ENCODE data around the gene CD44.

The CD44 gene

DNA sequence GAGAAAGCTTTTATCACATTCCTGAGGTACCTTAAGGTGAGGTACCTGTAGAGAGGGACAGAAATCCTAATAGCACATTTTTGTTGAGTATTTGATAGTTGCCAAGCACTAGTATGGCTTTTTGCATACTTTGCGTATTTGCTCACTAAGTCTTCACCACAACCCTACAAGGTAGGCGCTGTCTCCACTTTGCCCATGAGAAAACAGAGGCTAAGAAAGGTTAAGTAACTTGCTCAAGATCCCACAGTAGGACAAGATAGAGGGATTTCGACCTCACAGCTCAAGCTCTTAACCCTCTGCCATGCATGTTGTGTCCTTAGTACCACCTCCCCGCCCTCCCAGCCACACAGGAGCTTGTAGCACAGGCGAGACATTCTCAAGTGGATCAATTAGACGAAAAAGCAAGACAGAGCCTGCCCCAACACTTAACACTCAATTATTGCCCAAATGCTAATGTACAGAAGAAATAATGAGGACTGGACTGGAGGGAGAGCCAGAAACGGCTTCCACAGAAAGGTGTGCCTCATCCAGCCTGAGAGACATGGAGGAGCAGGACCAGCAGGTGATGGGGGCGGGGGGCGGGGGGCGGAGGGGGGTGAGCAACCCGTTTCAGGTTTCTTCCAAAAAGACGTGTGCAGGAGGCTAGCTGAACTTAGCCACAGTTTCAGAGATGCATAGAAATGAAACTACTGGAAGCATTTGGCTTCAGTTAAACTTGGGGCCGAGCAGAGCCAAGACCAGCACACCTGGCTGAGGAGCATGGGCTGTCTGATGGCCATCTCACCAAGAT lies 26.7 kb upstream of the CD44 start:
- DNase-seq, result peak; percentile 97

DNA sequence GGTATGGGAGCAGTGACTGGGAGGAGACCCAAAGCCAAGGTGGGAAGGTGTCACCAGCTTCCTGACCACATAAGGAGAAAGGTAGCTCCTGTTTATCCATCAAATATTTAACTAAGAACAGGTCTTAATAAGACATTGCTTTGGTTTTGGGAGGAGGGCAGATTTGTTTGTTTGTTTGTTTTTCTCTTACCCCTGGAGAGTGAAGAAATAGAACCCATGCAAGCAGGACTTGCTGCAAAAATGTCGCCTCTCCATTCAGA lies 26.2 kb upstream of the CD44 start:
- peak; percentile 61 for DNase-seq

DNA sequence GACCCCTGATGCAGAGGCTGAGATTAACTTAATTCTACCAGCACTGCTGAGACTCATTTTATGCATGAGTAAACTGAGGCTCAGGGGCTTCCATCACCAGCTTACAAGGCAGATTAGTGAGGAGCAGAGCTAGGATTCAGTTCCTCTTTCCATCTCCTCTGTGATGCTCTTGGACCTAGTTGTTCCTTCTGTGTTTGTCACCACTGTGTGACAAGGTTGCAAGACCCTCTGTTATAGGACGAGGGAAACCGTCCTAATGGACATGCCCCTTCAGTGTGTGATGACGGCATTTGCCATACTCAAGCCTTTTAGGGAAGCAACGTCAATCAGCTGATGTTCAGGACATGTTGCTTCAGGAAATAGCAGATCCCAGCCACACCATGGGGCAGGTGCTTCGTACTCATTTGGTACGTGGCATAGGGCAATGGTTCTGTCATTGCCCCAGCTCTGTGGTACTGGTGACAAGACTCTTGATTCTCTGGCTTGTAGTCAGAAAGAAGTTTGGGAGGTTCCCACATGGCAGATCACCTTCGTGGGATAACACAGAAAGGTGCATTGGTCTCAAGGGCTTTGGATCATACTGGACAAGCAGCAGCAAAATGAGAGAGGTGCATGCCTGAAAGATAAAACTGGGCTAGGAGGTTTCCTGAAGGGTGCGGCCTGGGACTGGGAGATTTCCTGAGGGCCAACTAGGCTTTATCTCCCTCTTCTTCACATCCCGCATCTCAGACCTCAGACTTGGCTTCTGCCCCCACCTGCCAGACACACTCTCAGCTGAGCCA lies 23.9 kb upstream of the CD44 start:
- DNase-seq, result no peak

DNA sequence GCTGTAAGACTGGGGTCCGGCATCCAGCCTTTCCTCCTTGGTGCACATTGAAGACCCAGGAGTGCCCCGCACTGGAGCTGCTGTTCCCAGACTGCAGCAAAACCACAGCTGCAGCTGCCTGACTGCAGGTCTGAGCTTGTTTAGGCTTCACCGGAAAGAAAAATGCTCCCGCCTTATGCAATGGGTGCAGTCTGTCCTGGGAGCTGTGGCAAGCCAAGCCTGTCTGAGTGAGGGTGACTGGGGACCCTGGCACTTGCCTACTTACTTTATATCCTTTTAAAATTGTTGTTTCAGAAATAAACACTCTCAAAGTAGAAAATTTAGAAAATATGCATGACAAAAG lies 23.3 kb upstream of the CD44 start:
- DNase-seq, result peak; percentile 39

DNA sequence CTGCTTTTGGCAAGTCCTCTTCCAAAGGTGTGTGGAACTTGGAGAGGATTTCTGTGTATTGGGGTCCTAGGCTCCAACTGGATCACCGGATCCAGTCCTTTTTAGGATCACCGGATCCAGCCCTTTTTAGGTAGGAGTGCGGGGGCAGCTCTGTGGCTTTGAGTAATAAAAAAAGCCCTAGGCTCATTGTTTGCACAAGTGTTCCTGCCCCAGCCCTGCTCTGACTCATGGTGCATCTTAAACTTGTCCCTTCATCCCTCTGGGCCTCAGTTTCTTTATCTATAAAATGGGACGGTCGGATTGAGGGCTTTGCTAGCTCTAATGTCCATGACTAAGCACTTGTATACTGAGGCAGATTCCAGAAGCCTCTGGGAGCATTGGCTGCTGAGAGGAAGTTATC lies 22.7 kb upstream of the CD44 start:
- DNase-seq, result no peak

DNA sequence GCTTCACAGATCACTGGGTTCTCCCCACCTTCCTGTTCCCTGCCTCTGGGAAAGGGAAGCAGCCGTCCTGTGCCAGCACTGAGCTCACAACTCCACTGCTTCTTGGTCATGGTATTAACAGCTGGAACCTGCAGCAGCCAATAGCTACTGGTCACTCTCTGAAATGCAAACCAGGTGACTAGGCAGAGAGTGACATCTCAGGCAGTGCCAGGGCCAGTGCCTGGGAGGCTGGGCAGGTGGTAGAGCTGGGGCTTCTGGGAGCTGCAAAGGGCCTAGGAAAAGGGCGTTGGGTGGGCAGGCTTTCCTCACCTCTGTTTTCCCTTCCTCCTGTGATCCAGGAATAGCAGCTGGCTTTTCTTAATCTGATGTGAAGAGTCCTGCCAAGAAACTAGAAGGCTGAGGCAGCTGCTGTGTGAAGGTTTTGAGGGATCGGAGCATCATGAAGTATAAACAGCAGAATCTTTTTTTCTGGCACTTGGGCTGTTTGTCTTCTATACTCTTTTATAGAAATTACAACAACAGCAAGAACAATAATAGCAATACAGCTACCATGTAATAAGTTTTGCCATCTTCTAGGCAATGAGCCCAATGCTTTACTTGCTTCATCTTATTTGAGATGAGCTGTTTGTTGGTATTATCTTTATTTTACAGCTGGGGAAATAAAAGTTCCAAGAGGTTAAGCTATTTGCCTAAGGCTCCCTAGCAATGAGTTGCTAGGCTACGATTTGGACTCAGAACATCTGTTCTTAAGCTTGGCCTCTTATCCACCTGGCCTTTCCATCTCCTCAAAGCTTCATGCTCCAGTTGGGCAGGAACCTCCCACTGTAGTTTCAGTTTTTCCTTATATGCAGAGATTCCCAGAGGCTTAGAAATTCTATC lies 22.0 kb upstream of the CD44 start:
- DNase-seq, result peak; percentile 93

DNA sequence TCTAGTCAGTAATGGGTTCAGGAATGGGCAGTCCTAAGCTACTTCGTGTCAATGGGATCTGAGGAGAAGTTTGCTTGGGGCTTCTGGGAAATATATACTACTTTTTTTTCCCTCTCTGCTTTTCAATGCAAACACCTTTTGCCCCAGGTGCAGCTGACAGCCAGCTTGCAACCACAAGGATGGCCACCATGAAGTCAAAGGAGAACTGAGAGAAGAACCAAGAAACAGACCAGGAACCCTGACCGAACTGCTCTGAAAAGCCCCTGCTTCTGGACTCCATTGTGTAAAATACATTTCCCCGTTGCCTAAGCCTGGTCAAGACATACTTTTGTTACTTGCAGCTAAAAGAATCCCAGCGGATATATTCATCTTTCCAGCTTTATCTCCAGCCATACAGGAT lies 20.1 kb upstream of the CD44 start:
- no peak for DNase-seq

DNA sequence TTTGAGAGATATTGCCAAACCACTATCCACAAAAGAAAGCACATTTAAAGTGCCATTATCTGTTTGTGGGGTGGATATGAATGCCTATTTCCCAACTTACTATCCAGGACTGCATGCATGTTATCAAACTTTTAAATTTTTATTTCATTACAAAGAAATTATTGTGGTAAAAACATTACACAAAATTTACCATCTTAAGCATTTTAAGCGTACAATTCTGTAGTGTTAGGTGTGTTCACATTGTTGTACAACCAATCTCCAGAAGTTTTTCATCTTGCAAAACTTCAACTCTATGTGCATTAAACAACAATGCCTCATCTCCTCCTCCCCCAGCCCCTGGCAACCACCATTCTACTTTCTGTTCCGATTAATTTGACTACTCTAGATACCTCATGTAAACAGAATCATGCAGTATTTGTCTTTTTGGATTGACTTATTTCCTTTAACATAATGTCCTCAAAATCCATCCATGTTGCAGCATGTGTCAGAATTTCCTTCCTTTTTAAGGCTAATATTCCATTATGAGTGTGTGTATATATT lies 17.6 kb upstream of the CD44 start:
- no peak for DNase-seq

DNA sequence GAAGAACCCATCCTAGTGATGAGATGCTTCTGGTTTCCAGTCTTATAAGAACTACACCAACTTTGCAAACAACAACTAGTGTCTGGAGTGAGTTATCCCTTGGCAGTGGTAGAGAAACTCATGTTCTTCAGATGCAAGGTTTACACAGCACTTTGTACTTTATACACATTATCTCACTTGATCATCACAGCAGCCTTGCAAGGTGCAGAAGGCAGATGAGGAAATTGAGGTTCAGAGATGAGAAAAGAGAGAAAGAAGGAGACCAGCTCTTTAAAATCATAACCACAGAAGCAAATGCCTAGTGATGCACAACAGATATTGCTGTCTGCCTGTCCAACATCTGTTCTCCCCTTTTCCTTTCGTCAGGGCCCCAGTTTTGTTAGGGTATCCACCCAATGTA lies 16.7 kb upstream of the CD44 start:
- no peak for DNase-seq

DNA sequence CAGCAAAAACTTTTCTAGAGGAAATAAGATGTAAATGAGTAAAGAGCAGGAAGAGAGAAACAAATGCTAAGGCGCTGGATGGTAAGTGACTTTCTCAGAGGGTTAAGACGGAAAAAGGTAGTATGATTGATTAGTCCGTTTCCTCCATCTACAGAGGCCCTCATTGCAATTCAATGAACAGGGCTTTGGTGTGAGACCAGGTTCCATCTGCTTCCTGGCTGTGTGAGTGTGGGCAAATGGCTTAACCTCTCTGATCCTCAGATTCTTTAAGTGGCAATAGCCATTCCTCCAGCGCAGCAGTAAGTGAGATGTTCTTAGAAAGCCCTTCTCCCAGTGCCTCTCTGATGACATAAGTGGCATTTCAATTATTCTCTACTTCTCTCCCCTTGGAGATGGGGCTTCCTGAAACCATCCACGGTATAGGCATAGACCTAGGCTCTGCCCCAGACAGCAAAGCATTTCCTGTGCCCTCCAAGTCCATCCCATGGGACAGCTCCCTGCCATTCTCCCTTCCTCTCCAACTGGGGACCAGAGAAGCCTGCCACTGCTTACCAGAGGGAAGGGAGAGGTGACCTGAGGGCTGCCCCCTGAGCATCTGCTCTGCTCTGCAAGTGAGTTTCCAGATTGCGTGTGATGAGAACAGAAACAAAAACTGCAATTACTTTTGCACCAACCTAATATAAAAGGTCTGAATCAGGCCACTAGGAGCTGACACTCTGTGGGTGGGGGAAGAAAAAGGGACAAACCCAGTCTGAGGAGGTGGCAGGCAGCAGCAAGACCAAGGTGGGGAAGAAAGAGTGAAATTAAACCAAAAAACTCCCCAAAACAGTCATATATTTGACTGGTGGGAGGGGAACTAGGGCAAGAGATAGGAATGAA lies 12.7 kb upstream of the CD44 start:
- DNase-seq, result no peak

DNA sequence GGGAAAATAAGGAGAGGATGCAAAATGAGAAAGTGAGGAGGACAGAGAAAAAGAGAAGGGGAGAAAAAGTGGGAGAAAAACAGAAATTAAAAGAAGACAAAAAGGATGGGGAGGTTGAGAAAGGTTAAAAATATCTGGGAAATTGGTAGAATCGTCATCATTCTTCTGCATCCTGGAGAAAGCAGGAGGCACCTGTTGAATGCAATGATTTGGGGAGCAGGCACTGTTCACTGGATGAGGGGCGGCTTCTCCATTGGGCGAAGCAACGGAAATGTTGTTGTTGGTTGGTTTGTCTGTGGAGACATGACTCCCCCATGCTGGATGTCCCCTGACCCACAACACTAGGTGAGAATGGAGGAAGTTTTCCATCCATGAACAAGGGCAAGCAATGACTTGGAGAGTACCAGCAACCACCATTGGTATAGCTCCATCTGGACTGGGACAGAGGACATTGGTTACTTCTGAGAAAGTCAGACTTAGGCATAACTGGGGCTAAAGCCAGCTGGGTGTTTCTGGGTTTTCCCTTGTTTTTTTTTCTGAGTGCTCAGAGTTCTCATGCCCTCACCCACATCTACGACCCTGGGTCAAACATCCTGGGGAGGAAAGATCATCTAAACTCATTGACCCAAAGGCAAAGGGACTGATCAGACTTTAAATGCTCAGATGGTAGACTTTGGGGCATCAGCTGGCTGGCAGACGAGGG lies 11.9 kb upstream of the CD44 start:
- no peak for DNase-seq

DNA sequence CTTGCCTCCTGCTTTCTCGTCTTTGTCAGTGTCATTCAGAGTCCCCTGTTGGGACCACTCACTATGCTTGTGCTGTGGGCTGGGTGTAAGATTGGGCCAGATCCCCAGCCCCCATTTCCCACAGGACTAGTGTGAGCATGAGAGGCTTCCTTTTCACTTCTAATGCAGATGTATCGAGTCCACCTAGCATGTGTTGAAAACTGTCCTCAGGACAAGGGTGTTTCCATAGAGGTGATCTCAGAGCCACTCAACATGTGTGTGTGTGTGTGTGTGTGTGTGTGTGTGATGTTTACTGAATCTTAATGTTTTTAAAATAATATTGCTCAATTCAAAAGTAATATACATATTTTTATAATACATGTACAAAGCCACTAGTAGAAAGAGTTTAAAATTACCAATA lies 11.4 kb upstream of the CD44 start:
- no peak for DNase-seq

DNA sequence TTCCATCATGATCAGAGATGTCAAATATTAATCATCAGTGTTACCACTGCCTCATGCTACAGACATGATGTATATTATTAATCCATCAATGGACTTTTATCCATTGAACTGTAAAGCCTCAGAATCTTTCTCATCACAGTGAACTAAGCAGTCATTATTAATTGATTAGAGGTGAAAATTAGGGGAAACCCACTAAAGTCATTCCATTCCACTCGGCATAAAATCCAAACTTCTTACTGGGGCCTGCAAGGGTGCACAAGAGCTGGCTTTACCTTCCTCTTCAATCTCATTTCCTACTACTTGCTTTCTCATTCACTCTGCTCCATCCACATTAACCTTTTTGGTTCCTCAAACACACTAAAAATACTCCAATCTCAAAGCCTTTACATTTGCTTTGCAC lies 7.9 kb upstream of the CD44 start:
- DNase-seq, result no peak

DNA sequence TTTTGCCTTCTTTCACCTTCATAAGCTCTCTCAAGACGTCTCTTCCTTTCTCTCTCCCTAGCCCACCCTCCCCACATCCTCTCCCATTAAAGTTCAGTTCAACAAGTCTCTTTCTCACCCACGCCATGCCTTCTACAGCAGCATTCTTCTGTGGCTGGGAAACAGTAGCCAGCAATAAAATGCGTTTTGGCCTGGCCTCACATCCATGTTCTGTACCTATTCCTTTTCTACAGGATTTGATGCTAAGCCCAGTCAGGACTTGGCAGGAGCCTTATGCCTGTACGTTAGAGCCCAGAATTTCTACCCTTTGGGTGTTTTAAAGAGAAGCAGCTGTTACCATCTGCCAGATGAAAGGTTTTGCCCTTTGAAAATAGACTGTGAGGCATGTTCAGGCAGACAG lies 7.1 kb upstream of the CD44 start:
- no peak for DNase-seq

DNA sequence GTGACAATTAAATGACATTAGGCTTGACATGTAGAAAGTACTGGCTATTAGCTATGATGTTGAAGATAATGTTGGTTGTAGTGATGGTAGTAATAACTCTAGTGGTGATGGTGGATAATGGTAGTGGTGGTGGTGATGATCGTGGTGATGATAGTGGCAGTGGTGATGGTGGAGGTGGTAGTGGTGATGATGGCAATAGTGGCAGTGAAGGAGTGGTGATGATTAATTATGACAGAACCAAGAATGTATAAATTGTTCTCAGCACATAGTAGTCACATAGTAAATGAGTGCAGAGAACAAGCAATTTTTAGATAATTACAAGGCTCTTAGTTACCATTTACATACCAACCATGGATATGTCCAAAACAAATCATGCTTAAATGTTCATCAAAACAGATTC lies 5.3 kb upstream of the CD44 start:
- DNase-seq, result no peak

DNA sequence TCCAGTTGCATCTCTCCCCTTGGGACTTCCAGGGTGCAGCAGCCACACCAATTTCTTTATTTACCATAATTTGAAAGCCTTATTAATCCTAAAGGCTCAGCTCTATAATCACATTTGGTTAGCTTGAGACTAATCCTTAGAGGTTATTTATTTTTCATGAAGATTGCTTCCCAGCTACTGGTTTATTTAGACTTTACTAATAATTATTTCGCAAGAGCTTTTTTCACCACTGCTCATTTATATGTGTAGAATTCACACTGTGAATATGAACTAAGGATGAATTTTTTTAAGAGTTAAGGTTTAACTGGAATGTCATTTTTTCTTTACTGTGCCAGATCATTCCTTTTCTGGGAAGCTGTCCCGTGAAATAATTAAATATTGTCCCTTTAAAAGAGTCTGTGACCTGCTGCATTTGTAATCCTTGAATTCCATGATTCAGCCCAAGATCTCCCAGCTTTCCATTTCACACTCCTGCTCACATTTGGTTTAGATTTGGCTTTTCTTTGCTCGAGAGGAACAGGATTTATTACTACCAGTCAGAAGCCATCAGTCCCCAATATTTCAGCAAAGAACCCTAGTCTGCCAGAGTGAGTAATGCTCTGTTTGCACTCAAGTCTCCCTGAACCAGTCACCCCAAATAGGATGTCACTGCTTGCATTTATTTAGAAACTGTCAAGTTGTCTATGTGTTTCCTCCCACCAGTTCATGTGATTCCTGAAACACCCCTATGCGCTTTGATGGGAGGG lies 4.4 kb upstream of the CD44 start:
- DNase-seq, result no peak

DNA sequence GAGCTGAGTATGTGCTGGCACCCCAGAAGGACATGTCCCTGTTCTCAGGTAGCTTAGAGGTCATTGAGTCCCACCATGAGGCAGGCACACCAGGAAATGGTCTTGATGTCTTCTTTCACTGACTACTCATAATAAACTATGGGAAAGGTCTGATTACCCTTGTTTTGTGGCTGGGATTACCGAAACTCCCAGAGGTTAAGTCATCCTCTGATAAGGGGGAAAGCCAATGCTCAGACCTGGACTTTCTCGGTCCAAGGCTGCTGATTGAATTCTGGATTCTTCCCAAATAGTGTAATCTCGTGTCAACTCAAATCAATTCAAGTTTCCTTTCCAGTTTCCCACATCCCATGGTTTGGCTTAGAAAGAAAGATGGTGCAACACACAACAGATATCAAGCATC lies 3.7 kb upstream of the CD44 start:
- DNase-seq, result no peak

DNA sequence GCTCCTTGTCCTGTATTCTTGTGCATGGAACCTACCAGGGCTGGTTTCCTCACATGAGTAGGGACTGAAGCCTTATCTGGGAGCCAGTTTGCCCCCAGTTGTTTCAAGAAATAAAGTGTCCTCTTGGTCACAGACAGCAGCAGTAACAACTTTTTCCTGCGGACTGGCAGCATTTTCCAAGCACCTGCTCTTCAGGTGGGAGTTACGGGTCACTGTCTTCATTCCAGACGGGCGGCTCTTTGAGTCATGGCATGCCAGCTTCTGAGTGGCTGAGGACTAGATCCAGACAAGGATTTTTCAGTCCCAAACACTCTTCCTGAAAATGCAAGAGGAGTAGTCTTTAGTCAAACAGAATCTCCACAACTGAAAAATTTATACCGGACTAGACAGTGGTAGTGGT lies 2.7 kb upstream of the CD44 start:
- no peak for DNase-seq

DNA sequence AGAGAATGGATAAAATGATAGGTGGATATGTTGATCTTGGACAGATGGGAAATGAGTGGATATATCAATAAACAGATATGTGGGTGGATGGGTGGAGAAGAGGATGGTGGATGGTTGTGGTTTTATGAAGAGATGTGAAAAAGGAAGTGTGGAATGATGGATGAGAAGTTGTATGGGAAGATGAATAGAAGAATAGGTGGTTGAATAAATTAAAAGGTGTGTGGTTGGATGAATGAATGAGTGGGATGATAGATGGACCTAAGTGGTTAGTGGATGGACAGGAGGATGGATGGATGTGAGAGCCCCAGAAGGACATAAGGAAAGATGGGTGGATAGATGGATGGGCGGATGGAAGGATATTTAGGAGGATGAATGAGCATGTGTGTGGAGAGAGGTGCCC lies 913 bp upstream of the CD44 start:
- no peak for DNase-seq

DNA sequence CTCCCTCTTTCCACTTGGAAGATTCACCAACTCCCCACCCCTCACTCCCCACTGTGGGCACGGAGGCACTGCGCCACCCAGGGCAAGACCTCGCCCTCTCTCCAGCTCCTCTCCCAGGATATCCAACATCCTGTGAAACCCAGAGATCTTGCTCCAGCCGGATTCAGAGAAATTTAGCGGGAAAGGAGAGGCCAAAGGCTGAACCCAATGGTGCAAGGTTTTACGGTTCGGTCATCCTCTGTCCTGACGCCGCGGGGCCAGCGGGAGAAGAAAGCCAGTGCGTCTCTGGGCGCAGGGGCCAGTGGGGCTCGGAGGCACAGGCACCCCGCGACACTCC lies 397 bp upstream of the CD44 start:
- DNase-seq, result peak; percentile 26

DNA sequence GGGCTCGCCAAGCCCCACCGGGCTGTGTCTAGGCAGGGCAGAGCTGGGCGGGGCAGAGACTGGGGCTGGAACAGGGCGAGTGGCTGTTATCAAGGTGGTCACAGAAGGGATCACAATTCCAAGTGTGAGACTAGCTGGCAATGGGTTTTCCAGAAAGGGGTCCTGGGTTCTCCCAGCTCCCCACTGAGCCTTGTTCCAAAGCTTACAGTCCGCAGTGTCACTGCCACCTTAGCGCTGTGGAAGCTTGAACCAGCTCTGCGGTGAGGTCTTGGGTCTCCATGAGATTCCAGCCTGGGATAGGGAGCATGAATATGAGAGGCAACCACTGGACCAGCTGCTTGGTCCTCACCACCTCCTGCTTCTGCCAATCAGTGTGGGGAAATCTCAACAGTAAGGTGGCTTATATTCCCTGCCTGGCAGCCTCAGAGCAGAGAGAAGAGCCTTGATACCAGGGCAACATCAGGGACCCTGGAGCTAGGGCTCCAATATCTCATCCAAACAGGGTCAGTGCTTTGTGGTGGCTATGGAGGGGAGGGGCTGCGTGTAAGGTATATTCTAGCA lies 831 bp downstream of the CD44 start:
- peak; percentile 58 for DNase-seq
